SK-N-SH (cell line): ENCODE data around the gene GALNT13. TPM values are rescaled to one million over a fixed set of nuclear protein-coding genes. Genes with fewer than 3 reads are reported as not detected.

ENCODE experiments used
- CTCF ChIA-PET: fragments of 300-600, 350-600 bp; formaldehyde crosslinking; extraction: SDS; loops from one replicate; lab custom pipeline; 2021; lab: Yijun Ruan, JAX
- POLR2A ChIA-PET: fragments of 350-600 bp; sonication (Branson Sonifier 250); formaldehyde crosslinking; extraction: SDS; loops from one replicate; lab custom pipeline; 2020; ENCODE audit warnings: antibody characterized with exemption, inconsistent platforms; lab: Yijun Ruan, JAX
- DNase-seq: peaks from one replicate; pipeline ENCODE4 v3.0.0; 2012
- H2AFZ ChIP-seq: fragments of 200-600 bp; sonication (generic); 2 replicates; pipeline ENCODE4 v1.8.1; 2016; ENCODE audit warnings: antibody characterized with exemption, mild to moderate bottlenecking, low read depth
- H3F3A ChIP-seq: fragments of 200-600 bp; sonication (generic); replicated peaks from 2 replicates; pipeline ENCODE3; 2016; ENCODE audit warnings: antibody characterized with exemption, mild to moderate bottlenecking; ENCODE audit not compliant: insufficient read depth
- H3K27ac ChIP-seq, 2 experiments: fragments of 200-500 bp in 1 of 2; fragments of 200-600 bp in 1 of 2; sonication (Bioruptor generic) in 1 of 2; sonication (generic), shearing (Covaris generic) in 1 of 2; 2 replicates each; pipeline versions ENCODE4 v1.5.1 to v1.6.1; 2014 to 2016; ENCODE audit warnings: low read depth in 2 of 2, inconsistent platforms in 1 of 2, low read length in 1 of 2, mild to moderate bottlenecking in 1 of 2, mixed read lengths in 1 of 2
- H3K27me3 ChIP-seq: fragments of 200-600 bp; sonication (generic), shearing (Covaris generic); 2 replicates; pipeline ENCODE4 v1.6.1; 2016; ENCODE audit warnings: mixed run types; ENCODE audit not compliant: insufficient read depth
- H3K36me3 ChIP-seq, 2 experiments: fragments of 200-500 bp in 1 of 2; fragments of 200-600 bp in 1 of 2; sonication (Bioruptor generic) in 1 of 2; sonication (generic) in 1 of 2; replicated peaks in 1 of 2; 2 replicates each; pipeline versions ENCODE3 to v1.5.1; 2014 to 2016; ENCODE audit warnings: low read length in 1 of 2, mild to moderate bottlenecking in 1 of 2; ENCODE audit not compliant: insufficient read depth in 2 of 2, control insufficient read depth in 1 of 2
- H3K4me1 ChIP-seq, 2 experiments: fragments of 200-500 bp in 1 of 2; fragments of 200-600 bp in 1 of 2; sonication (Bioruptor generic) in 1 of 2; sonication (generic), shearing (Covaris generic) in 1 of 2; 2 replicates each; pipeline versions ENCODE4 v1.5.1 to v1.6.1; 2014 to 2016; ENCODE audit warnings: low read depth in 1 of 2, low read length in 1 of 2, mixed run types in 1 of 2; ENCODE audit not compliant: insufficient read depth in 2 of 2, control insufficient read depth in 1 of 2
- H3K4me2 ChIP-seq: fragments of 200-600 bp; sonication (generic), shearing (Covaris generic); 2 replicates; pipeline ENCODE4 v1.6.1; 2017; ENCODE audit warnings: mixed run types
- H3K4me3 ChIP-seq, 2 experiments: fragments of 200-500 bp in 1 of 2; fragments of 200-600 bp in 1 of 2; sonication (Bioruptor generic) in 1 of 2; sonication (generic), shearing (Covaris generic) in 1 of 2; 2 replicates each; pipeline versions ENCODE4 v1.5.1 to v1.8.1; 2014 to 2016; ENCODE audit warnings: low read depth in 2 of 2, inconsistent platforms in 1 of 2, low read length in 1 of 2, mild to moderate bottlenecking in 1 of 2, mixed read lengths in 1 of 2, moderate library complexity in 1 of 2
- H3K79me2 ChIP-seq: fragments of 200-600 bp; sonication (generic); 2 replicates; pipeline ENCODE4 v1.8.1; 2017; ENCODE audit warnings: mild to moderate bottlenecking; ENCODE audit not compliant: insufficient read depth
- H3K9ac ChIP-seq: fragments of 200-600 bp; sonication (generic); 2 replicates; pipeline ENCODE4 v1.6.1; 2017; ENCODE audit warnings: mixed run types
- H3K9me2 ChIP-seq: fragments of 200-600 bp; sonication (generic); 2 replicates; pipeline ENCODE4 v1.6.1; 2017; ENCODE audit warnings: mixed run types
- H3K9me3 ChIP-seq: fragments of 200-600 bp; sonication (generic); 2 replicates; pipeline ENCODE4 v1.6.1; 2017; ENCODE audit warnings: mixed run types, mild to moderate bottlenecking, moderate library complexity
- H4K20me1 ChIP-seq: fragments of 200-600 bp; sonication (generic); 2 replicates; pipeline ENCODE4 v1.6.1; 2017; ENCODE audit warnings: mild to moderate bottlenecking, mixed run types; ENCODE audit not compliant: insufficient read depth
- ELF1 ChIP-seq: IDR thresholded peaks from 2 replicates; pipeline ENCODE4 v1.4.0; 2012
- EZH2phosphoT487 ChIP-seq: fragments of 200-600 bp; sonication (generic); IDR thresholded peaks from 2 replicates; pipeline ENCODE4 v1.6.1; 2017; ENCODE audit warnings: low read depth, mixed run types, mild to moderate bottlenecking, antibody characterized with exemption, moderate library complexity, borderline replicate concordance
- FOSL2 ChIP-seq: IDR thresholded peaks from 2 replicates; pipeline ENCODE4 v1.4.0; 2012; ENCODE audit warnings: low read depth, mild to moderate bottlenecking, moderate library complexity, borderline replicate concordance
- FOXJ3 ChIP-seq: sonication (generic); formaldehyde crosslinking; IDR thresholded peaks from 2 replicates; pipeline ENCODE4 v1.5.1; 2020; ENCODE audit warnings: mild to moderate bottlenecking, missing genetic modification reagents
- FOXM1 ChIP-seq: IDR thresholded peaks from 2 replicates; pipeline ENCODE4 v1.4.0; 2012; ENCODE audit warnings: low read depth, mild to moderate bottlenecking
- JUND ChIP-seq: IDR thresholded peaks from 2 replicates; pipeline ENCODE4 v1.4.0; 2012
- PBX3 ChIP-seq: IDR thresholded peaks from 2 replicates; pipeline ENCODE4; 2012
- POLR2AphosphoS5 ChIP-seq: IDR thresholded peaks from 2 replicates; pipeline ENCODE4 v1.6.1; 2012; ENCODE audit warnings: low read depth, low read length
- REST ChIP-seq: IDR thresholded peaks from 2 replicates; pipeline ENCODE4 v1.6.1; 2012; ENCODE audit warnings: mild to moderate bottlenecking, low read depth, low read length, moderate library complexity
- SIN3A ChIP-seq: IDR thresholded peaks from 2 replicates; pipeline ENCODE4 v1.6.1; 2012; ENCODE audit warnings: low read depth, mild to moderate bottlenecking, low read length, moderate library complexity, borderline replicate concordance
- TAF1 ChIP-seq: IDR thresholded peaks from 2 replicates; pipeline ENCODE4 v1.6.1; 2012; ENCODE audit warnings: low read depth, mild to moderate bottlenecking, low read length, moderate library complexity, borderline replicate concordance
- USF1 ChIP-seq: IDR thresholded peaks from 2 replicates; pipeline ENCODE4 v1.4.0; 2012; ENCODE audit warnings: low read depth, borderline replicate concordance
- ZBTB33 ChIP-seq: IDR thresholded peaks from 2 replicates; pipeline ENCODE4 v1.4.0; 2012; ENCODE audit warnings: low read depth, borderline replicate concordance
- WGBS: methylation state at CpG from one replicate; pipeline ENCODE4 v1.1.6; 2017; ENCODE audit warnings: low lambda C conversion rate; 5-methylcytosine and 5-hydroxymethylcytosine counted together
- polyA plus RNA-seq, 3 experiments: library from polyadenylated mRNA; depleted of rRNA; stranded (reverse); fragments of >200 nt; gene quantifications; 2 replicates each; pipeline ENCODE4 v1.2.3, GENCODE V29; 2012

Gene GALNT13
- polyA plus RNA-seq, 1 of the 3 experiments (the other 2 are of a cell fraction) = 0.33 TPM

- Histone ChIP-seq H3K4me1 (no peaks in the 10 kb centered on the region; a peak in 1 of 4 replicates), H4K20me1 (no peaks in the 10 kb centered on the region), H3K27ac (no peak overlapping the region), H3K9me3 (no peaks in the 10 kb centered on the region), H3K4me2 (no peak overlapping the region), H3F3A (no peaks in the 10 kb centered on the region), H3K9me2 (no peaks in the 10 kb centered on the region), H2AFZ (no peak overlapping the region), H3K79me2 (no peaks in the 10 kb centered on the region), H3K27me3 (no peaks in the 10 kb centered on the region), H3K9ac (no peak overlapping the region), H3K4me3 (no peak overlapping the region), H3K36me3 (no peaks in the 10 kb centered on the region)
- TF ChIP-seq POLR2AphosphoS5 (no peak), FOXJ3 (CRISPR knock-in tag) (no peak), EZH2phosphoT487 (no peak), ZBTB33 (no peak), USF1 (no peak), SIN3A (no peak), FOSL2 (no peak), FOXM1 (no peak), REST (no peak), PBX3 (no peak), ELF1 (no peak), TAF1 (no peak), JUND (no peak)
- 60% methylated on average over 1 of the region's 1 CpG for WGBS
- ChIA-PET POLR2A (no interaction called here), CTCF (interaction anchor here (0.8 to 1.1 kb wide), 2 partner anchors 8 to 354 kb away, joined by 3 to 5 read pairs; no protein-coding TSS in a partner anchor)
- no peak for DNase-seq
Measured at GRCh38 chr2:154223726-154224125, 352.0 kb downstream of the GALNT13 start.
